AG04450 (cell line): ENCODE data around the gene VRTN. TPM values are rescaled to one million over a fixed set of nuclear protein-coding genes. Genes with fewer than 3 reads are reported as not detected.

Experiments
- CTCF ChIA-PET: fragments of 300-600, 350-600 bp; formaldehyde crosslinking; extraction: SDS; loops from one replicate; lab custom pipeline; 2022; ENCODE audit warnings: antibody characterized with exemption, inconsistent platforms; lab: Charles Lee
- POLR2A ChIA-PET: fragments of 350-600 bp; formaldehyde crosslinking; extraction: SDS; loops from one replicate; lab custom pipeline; 2021; ENCODE audit warnings: antibody characterized with exemption, inconsistent platforms; lab: Yijun Ruan, JAX
- DNase-seq: peaks from one replicate; pipeline ENCODE4 v3.0.0-alpha.2; 2011; ENCODE audit warnings: low read depth, low spot score
- H3K27ac ChIP-seq: one replicate; pipeline ENCODE4 v1.5.1; 2012; ENCODE audit warnings: low read depth, low read length, control low read depth
- H3K27me3 ChIP-seq: one replicate; pipeline ENCODE4 v1.6.0; 2012; ENCODE audit warnings: low read length; ENCODE audit not compliant: control insufficient read depth, insufficient read depth
- H3K4me3 ChIP-seq: 2 replicates; pipeline ENCODE4 v1.5.1; 2011; ENCODE audit warnings: mild to moderate bottlenecking, low read depth, low read length, control low read depth
- H3K9me3 ChIP-seq: 2 replicates; pipeline ENCODE4 v1.5.1; 2012; ENCODE audit warnings: low read length; ENCODE audit not compliant: control insufficient read depth, insufficient read depth
- CTCF ChIP-seq: IDR thresholded peaks from 2 replicates; pipeline ENCODE4 v1.5.1; 2011; ENCODE audit warnings: low read depth, low read length, control low read depth, inconsistent platforms
- polyA plus RNA-seq: library from polyadenylated mRNA; depleted of rRNA; stranded (reverse); fragments of >200 nt; gene quantifications from 2 replicates; pipeline ENCODE4 v1.2.3, GENCODE V29; 2011

Gene VRTN
- polyA plus RNA-seq, 1 experiment, result not detected

- TF ChIP-seq CTCF, result no peak
- H3K27ac ChIP-seq, result no peak overlapping the region
- H3K9me3 ChIP-seq, result peaks cover 3% of the 10 kb centered on the region; the same call in 1 of the 2 replicates
- DNase-seq, result no peak
- H3K4me3 ChIP-seq, result no peak overlapping the region
- H3K27me3 ChIP-seq, result peaks cover 42% of the 10 kb centered on the region
- POLR2A ChIA-PET, result no interaction called here
- CTCF ChIA-PET, result interaction anchor here (0.6 to 1.6 kb wide), 2 partner anchors 24 to 413 kb away, joined by 3 to 4 read pairs; no protein-coding TSS in a partner anchor
These were observed 1.5 kb downstream of the VRTN start for GRCh38 chr14:74349757-74350156.

- peaks cover 42% of the 10 kb centered on the region for H3K27me3 ChIP-seq
- H3K4me3 ChIP-seq, result no peak overlapping the region
- TF ChIP-seq CTCF, result no peak
- POLR2A ChIA-PET, result no interaction called here
- DNase-seq, result no peak
- CTCF ChIA-PET, result interaction anchor here (1.1 to 1.6 kb wide), 2 partner anchors 13 to 25 kb away, joined by 4 to 5 read pairs; no protein-coding TSS in a partner anchor
- no peak overlapping the region for H3K27ac ChIP-seq
- peaks cover 3% of the 10 kb centered on the region; the same call in 1 of the 2 replicates for H3K9me3 ChIP-seq
These were observed 2.1 kb downstream of the VRTN start for GRCh38 chr14:74350211-74350927.

GRCh38 chr14:74350928-74351323 lies 2.7 kb downstream of the VRTN start:
- ChIA-PET CTCF (interaction anchor here (1.1 to 1.6 kb wide), 2 partner anchors 12 to 25 kb away, joined by 4 to 5 read pairs; no protein-coding TSS in a partner anchor), POLR2A (no interaction called here)
- Histone ChIP-seq H3K4me3 (no peak overlapping the region), H3K27me3 (peaks cover 42% of the 10 kb centered on the region), H3K27ac (no peak overlapping the region), H3K9me3 (peaks cover 3% of the 10 kb centered on the region; the same call in 1 of the 2 replicates)
- no peak for TF ChIP-seq CTCF
- DNase-seq, result no peak

GRCh38 chr14:74356892-74357575 lies 8.8 kb downstream of the VRTN start:
- ChIA-PET POLR2A (no interaction called here), CTCF (no interaction called here)
- peaks cover 31% of the 10 kb centered on the region for H3K27me3 ChIP-seq
- DNase-seq, result no peak
- TF ChIP-seq CTCF, result no peak
- no peak overlapping the region for H3K4me3 ChIP-seq
- no peak overlapping the region for H3K27ac ChIP-seq
- H3K9me3 ChIP-seq, result no peaks in the 10 kb centered on the region; the same call in 1 of the 2 replicates
